Body of pancreas (tissue), 4 donors: Measurements from ENCODE around the gene STX16.

Source experiments
- POLR2A ChIP-seq, 3 donors: fragments of 450-650 bp; IDR thresholded peaks; one replicate each; pipeline ENCODE4 v1.6.1; 2016; ENCODE audit warnings: antibody characterized with exemption in 3 of 3, mild to moderate bottlenecking in 2 of 3
- TF ChIP-seq, protein P1 (sequence below), 7 experiments: fragments of 450-650 bp in 4 of 7; fragments of 200-600 bp in 3 of 7; sonication (generic) in 3 of 7; IDR thresholded peaks; one replicate each; pipeline ENCODE4 v1.5.1; 2016 to 2019; ENCODE audit warnings: antibody characterized with exemption in 7 of 7

DNA sequence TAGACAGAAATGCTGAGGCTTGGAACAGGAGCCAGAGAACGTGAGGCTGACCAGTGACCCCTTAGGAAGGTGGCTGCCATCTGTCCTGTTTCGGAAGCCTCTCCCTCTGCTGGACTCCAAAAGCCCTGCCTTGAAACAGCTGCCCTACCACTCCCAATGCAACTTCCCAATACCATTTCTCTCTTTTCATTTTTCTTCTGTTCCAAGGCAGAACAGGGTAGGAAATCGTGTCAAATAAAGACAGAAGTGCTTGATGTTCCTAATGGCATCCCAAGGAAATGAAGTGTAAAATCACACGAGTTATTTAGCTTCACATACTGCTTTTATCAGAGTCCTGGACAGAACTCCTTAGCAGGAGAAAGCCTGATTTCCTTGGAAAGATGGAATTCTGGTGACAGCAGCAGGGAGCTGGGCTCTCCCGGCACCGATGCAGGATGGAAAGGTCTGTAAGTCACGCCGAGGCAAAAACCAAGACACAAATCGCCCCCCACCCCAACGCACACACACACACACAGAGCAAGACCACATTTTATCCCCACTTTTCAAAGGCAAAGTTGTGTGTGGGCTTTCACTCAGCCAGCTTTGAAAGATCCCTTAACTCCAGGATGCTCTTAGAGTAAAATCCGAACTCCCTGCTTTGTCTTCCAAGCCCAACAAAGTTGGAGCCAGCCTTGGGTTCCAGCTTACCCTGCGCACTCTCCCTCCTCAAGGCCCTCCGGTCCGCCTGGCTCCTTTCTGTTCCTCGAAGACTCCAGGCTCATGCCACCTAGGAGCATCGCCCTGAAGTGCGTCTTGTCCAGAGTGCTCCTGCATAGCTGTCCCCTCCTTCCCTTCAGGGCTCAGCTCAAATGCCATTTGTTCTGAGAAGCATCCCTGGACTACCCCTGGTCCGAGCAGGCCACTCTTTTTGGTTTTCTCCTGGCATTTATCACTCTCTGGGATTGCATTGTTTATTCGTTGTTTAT, 11.6 kb upstream of the STX16 start:
- TF ChIP-seq, protein P1, sequence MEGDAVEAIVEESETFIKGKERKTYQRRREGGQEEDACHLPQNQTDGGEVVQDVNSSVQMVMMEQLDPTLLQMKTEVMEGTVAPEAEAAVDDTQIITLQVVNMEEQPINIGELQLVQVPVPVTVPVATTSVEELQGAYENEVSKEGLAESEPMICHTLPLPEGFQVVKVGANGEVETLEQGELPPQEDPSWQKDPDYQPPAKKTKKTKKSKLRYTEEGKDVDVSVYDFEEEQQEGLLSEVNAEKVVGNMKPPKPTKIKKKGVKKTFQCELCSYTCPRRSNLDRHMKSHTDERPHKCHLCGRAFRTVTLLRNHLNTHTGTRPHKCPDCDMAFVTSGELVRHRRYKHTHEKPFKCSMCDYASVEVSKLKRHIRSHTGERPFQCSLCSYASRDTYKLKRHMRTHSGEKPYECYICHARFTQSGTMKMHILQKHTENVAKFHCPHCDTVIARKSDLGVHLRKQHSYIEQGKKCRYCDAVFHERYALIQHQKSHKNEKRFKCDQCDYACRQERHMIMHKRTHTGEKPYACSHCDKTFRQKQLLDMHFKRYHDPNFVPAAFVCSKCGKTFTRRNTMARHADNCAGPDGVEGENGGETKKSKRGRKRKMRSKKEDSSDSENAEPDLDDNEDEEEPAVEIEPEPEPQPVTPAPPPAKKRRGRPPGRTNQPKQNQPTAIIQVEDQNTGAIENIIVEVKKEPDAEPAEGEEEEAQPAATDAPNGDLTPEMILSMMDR (IDR thresholded peaks at IDR 0.05), result no peak
- TF ChIP-seq POLR2A (IDR thresholded peaks at IDR 0.05), result no peak
